A673 (cell line): ENCODE results near the gene MIAT. TPM values are rescaled to one million over a fixed set of nuclear protein-coding genes. Genes with fewer than 3 reads are reported as not detected.

Source experiments
- BruUV-seq: library from RNA; stranded (reverse); fragments of 400-500 nt; replicated peaks from 2 replicates; lab custom pipeline; 2021; lab: Mats Ljungman, UMichigan
- CTCF ChIA-PET: fragments of 300-600 bp; sonication (Branson Sonifier 250); formaldehyde crosslinking; loops from one replicate; lab custom pipeline; 2022; ENCODE audit warnings: antibody characterized with exemption; lab: Charles Lee
- POLR2A ChIA-PET: fragments of 300-600 bp; sonication (Branson Sonifier 250); formaldehyde crosslinking; loops from one replicate; lab custom pipeline; 2022; ENCODE audit warnings: antibody characterized with exemption; ENCODE audit not compliant: low non-redundant PET; lab: Charles Lee
- DNase-seq: peaks from one replicate; pipeline ENCODE4 v3.0.0-alpha.2; 2015; ENCODE audit warnings: low spot score
- H3K27ac ChIP-seq: fragments of 200-600 bp; sonication (generic); 2 replicates; pipeline ENCODE4 v1.5.1; 2016; ENCODE audit warnings: mixed run types, low read depth, mild to moderate bottlenecking, mixed read lengths, antibody characterized with exemption, low read length; ENCODE audit not compliant: poor library complexity, severe bottlenecking
- H3K27me3 ChIP-seq: fragments of 200-600 bp; sonication (generic); replicated peaks from 2 replicates; pipeline ENCODE4 v1.6.1; 2017; ENCODE audit warnings: mixed run types, low read depth, mild to moderate bottlenecking, mixed read lengths, antibody characterized with exemption, low read length; ENCODE audit not compliant: insufficient read depth, poor library complexity
- H3K36me3 ChIP-seq: fragments of 200-600 bp; sonication (generic); 2 replicates; pipeline ENCODE4 v1.6.1; 2016; ENCODE audit warnings: mixed run types, mild to moderate bottlenecking, mixed read lengths, antibody characterized with exemption, low read length; ENCODE audit not compliant: insufficient read depth, poor library complexity, severe bottlenecking
- H3K4me1 ChIP-seq: fragments of 200-600 bp; sonication (generic); 2 replicates; pipeline ENCODE4 v1.6.1; 2017; ENCODE audit warnings: mixed run types, mild to moderate bottlenecking, mixed read lengths, antibody characterized with exemption, low read length; ENCODE audit not compliant: insufficient read depth, poor library complexity, severe bottlenecking
- H3K4me3 ChIP-seq: fragments of 200-600 bp; sonication (generic); 2 replicates; pipeline ENCODE4 v1.5.1; 2016; ENCODE audit warnings: low read depth, mixed run types, mild to moderate bottlenecking, mixed read lengths, low read length; ENCODE audit not compliant: poor library complexity, severe bottlenecking
- H3K9me3 ChIP-seq: fragments of 200-600 bp; sonication (generic); 2 replicates; pipeline ENCODE4 v1.6.1; 2016; ENCODE audit warnings: mixed run types, low read depth, mild to moderate bottlenecking, mixed read lengths, antibody characterized with exemption, low read length; ENCODE audit not compliant: poor library complexity, severe bottlenecking
- EZH2 ChIP-seq: fragments of 200-600 bp; sonication (generic); IDR thresholded peaks from 2 replicates; pipeline ENCODE4 v1.6.1; 2017; ENCODE audit warnings: borderline replicate concordance, low read depth, mild to moderate bottlenecking, mixed read lengths, antibody characterized with exemption, low read length; ENCODE audit not compliant: poor library complexity, severe bottlenecking
- intact Hi-C: fragments of 100-400 bp; cut with micrococcal nuclease; formaldehyde crosslinking; loops from one replicate; pipeline ENCODE4 v1.10.0; 2022; ENCODE audit not compliant: unreplicated experiment
- total RNA-seq: library from RNA; stranded (reverse); gene quantifications from 2 replicates; pipeline ENCODE4 v1.2.3, GENCODE V29; 2021
- TF ChIP-seq, protein P1 (sequence below): fragments of 300-800, 200-600 bp; sonication (generic); conservative IDR thresholded peaks from 2 replicates; pipeline ENCODE4 v1.5.1; 2017; ENCODE audit warnings: low read depth, mild to moderate bottlenecking, antibody characterized with exemption, low read length, moderate library complexity, mixed read lengths

The MIAT gene
- total RNA-seq, 1 experiment from 2014 or later, result 6.2 TPM

DNA sequence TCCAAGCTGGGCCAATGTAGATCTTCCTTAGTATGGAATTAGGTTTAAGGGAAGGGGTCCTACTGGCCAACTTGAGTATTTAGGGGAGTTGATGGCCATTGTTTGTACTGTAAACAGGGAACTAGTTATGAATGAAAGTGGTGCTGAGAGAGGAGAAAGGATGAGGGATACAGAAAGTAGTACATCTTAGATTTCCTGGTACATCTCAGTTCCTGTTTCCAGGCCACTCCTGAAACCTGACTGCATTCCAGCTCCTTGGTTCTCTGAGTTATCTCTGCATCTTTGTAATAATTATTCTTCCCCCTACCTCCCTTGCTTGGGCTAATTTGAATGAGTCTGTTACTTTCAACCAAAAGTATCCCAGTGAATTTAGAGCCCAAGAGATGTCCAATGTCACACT is 30.1 kb downstream of the MIAT start:
- ChIA-PET POLR2A (no interaction called here), CTCF (no interaction called here)
- no peak for TF ChIP-seq EZH2
- TF ChIP-seq, protein P1, sequence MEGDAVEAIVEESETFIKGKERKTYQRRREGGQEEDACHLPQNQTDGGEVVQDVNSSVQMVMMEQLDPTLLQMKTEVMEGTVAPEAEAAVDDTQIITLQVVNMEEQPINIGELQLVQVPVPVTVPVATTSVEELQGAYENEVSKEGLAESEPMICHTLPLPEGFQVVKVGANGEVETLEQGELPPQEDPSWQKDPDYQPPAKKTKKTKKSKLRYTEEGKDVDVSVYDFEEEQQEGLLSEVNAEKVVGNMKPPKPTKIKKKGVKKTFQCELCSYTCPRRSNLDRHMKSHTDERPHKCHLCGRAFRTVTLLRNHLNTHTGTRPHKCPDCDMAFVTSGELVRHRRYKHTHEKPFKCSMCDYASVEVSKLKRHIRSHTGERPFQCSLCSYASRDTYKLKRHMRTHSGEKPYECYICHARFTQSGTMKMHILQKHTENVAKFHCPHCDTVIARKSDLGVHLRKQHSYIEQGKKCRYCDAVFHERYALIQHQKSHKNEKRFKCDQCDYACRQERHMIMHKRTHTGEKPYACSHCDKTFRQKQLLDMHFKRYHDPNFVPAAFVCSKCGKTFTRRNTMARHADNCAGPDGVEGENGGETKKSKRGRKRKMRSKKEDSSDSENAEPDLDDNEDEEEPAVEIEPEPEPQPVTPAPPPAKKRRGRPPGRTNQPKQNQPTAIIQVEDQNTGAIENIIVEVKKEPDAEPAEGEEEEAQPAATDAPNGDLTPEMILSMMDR, result no peak
- Histone ChIP-seq H3K9me3 (no peaks in the 10 kb centered on the region), H3K27ac (no peak overlapping the region), H3K4me3 (no peak overlapping the region), H3K27me3 (no peaks in the 10 kb centered on the region), H3K4me1 (no peaks in the 10 kb centered on the region), H3K36me3 (no peaks in the 10 kb centered on the region)
- intact Hi-C loops, result no loop called here
- DNase-seq, result no peak
- BruUV-seq, result no TSS peak

DNA sequence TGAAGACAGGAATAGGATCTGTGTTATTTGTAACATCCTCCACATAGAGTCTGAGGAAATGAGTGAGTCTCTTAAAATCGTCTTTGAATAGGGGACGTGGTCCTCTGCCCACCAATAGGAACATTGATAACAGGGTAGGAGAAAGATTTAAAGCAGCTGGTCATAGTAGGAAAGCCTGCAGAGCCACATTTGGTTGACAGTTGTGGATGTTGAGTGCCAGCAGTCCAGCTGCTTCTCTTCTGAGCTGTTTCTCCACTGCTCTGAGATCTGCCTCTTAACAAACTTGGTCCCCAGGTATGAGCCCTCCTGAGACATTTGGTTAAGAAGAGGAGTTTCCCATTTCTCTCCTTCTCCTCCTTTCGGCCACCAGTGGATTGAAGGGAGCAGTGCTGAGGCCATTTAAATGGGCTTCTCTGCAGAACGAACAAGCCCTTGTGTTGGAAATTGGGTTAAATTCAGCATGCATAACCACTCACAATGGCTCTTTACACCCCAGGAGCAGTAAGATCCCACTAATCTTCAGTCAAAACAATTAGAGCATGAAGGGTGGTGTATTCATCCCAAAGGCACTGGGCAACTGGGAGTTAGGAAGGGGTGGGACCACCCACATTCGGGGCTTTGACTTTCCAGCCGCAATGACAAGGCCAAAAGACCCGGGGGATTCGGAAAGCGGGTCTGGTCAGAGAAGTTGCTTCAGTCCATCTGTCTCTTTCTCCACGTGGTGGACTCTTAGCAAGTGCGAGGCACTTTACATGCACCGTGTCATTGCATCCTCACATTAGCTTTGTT is 32.3 kb downstream of the MIAT start:
- Histone ChIP-seq H3K36me3 (no peaks in the 10 kb centered on the region), H3K4me1 (no peaks in the 10 kb centered on the region), H3K4me3 (no peak overlapping the region), H3K27ac (no peak overlapping the region), H3K9me3 (no peaks in the 10 kb centered on the region), H3K27me3 (no peaks in the 10 kb centered on the region)
- POLR2A ChIA-PET, result no interaction called here
- no TSS peak for BruUV-seq
- intact Hi-C loops, result no loop called here
- TF ChIP-seq, protein P1, result no peak
- TF ChIP-seq EZH2, result no peak
- CTCF ChIA-PET, result no interaction called here
- no peak for DNase-seq

DNA sequence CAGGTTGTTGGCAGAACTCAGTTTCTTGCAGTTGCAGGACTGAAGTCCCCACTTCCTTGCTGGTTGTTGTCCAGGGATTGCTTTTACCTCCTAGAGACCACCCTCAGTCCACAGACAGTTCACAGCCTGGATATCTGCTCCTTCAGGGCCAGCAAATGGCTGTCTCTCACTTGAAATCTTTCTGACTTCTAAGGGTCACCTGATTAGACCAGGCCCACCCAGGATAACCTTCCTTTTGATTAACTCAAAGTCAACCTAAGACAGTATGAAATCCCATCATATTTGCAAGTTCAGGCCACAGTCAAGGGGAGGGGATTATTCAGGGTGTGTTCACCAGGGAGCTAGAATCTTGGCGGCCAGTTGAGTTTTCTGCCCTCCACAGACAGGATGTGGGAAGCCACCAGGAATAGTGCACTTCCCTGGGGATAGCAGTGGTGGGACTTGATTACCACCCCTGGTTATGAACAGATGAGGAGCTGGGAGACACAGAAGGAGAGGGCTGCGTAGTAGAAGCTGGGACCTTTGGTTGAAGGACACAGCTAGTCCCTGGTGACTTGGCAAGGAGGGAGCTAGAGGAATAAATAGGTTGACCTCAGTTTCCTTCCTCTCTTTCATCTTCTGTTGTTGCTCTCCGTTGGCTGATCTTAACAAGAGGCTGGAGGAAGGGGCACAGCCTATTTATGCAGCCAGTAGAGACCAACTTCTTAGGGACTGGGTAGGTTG is 33.4 kb downstream of the MIAT start:
- BruUV-seq, result no TSS peak
- intact Hi-C loops, result no loop called here
- no peak overlapping the region for H3K27ac ChIP-seq
- H3K27me3 ChIP-seq, result no peaks in the 10 kb centered on the region
- H3K36me3 ChIP-seq, result no peaks in the 10 kb centered on the region
- H3K4me1 ChIP-seq, result no peaks in the 10 kb centered on the region
- H3K9me3 ChIP-seq, result no peaks in the 10 kb centered on the region
- DNase-seq, result no peak
- ChIA-PET CTCF (no interaction called here), POLR2A (no interaction called here)
- TF ChIP-seq, protein P1, result no peak
- H3K4me3 ChIP-seq, result no peak overlapping the region
